NT2/D1 (cell line): ENCODE results near the gene ACAD8.

ENCODE experiments used
- DNase-seq: peaks from one replicate; pipeline ENCODE4 v3.0.0-alpha.2; 2011; ENCODE audit warnings: low read depth, low spot score
- H3K27me3 ChIP-seq: 2 replicates; pipeline ENCODE4 v1.6.0; 2011; ENCODE audit warnings: mild to moderate bottlenecking; ENCODE audit not compliant: insufficient read length, insufficient read depth
- H3K36me3 ChIP-seq: 2 replicates; pipeline ENCODE4 v1.6.1; 2011; ENCODE audit warnings: mild to moderate bottlenecking, low read length, mixed read lengths; ENCODE audit not compliant: insufficient read depth, insufficient read length
- H3K4me1 ChIP-seq: 2 replicates; pipeline ENCODE4 v1.5.1; 2011; ENCODE audit not compliant: insufficient read depth, insufficient read length
- H3K4me3 ChIP-seq: 2 replicates; pipeline ENCODE4 v1.5.1; 2011; ENCODE audit warnings: low read depth; ENCODE audit not compliant: insufficient read length
- H3K9ac ChIP-seq: 2 replicates; pipeline ENCODE4 v1.6.0; 2011; ENCODE audit warnings: low read depth; ENCODE audit not compliant: insufficient read length
- H3K9me3 ChIP-seq: 2 replicates; pipeline ENCODE4 v1.5.1; 2011; ENCODE audit warnings: mild to moderate bottlenecking, low read length; ENCODE audit not compliant: insufficient read depth
- SUZ12 ChIP-seq: IDR thresholded peaks from 2 replicates; pipeline ENCODE4 v1.6.1; 2011; ENCODE audit not compliant: insufficient read length, insufficient read depth; ENCODE audit errors: extremely low read depth
- YY1 ChIP-seq: IDR thresholded peaks from 2 replicates; pipeline ENCODE4 v1.6.1; 2011; ENCODE audit not compliant: insufficient read length, insufficient read depth
- ZNF274 ChIP-seq: IDR thresholded peaks from 2 replicates; pipeline ENCODE4 v1.6.1; 2011; ENCODE audit warnings: mild to moderate bottlenecking, low read depth, low read length

The ACAD8 gene

DNA sequence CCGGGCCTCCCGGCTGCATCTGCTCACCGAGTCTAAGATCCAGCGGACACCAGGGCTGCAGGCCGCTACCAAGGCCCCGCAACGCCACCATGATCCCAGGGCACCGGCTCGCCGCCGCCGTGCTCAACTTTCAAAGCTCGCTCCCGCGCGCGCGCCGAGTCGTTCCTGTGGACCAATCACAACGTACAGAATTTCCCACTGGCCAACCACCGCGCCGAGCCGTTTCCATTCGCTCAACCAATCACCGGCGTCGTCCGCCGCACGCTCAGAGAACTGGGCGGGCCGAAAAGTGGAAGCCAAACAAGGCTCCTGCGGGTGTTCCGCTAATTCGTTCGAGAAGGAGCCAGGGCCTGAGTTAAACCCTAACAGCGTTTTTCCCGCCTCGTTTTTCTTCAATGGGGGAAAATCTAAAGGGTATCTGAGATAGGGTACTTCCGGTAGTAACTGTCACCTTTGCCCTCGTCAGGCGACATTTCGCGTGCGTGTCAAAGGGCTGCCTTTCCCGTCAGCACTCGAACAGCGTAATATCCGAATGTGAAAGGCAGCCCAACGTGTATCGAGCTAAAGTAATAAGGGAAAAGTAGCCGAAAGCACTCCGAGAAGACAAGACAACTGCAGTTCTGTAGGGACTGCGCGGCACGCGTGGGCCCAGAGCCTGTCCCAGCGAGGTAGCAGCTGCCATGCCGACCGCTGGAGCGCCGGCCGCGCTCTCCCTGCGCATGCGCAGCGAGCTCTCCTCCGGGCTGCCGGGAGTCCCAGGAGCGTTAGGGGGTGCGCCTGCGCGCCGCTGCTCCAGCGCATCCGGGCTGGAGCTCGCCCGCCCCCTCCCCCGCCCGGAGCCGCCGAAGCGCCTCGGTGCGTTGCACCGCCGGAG, 29.3 kb upstream of the ACAD8 start, which contains the start of the genes NCAPD3 and VPS26B:
Gene NCAPD3, minus strand, starts transcription at position 132 of the 874 bp plus-strand sequence. Its CDS starts 41 bp downstream, at position 91.
Gene VPS26B, plus strand, starts transcription at position 836 of the 874 bp plus-strand sequence. CDS start 452 bp downstream, outside the sequence.
- H3K27me3 ChIP-seq = peaks cover 20% of the 10 kb centered on the region
- H3K9ac ChIP-seq = peak within 1 kb of the TSS; percentile 92
- peaks cover 29% of the 10 kb centered on the region for H3K36me3 ChIP-seq
- H3K4me1 ChIP-seq = no peaks in the 10 kb centered on the region
- H3K4me3 ChIP-seq = peak within 1 kb of the TSS; percentile 87
- TF ChIP-seq SUZ12 = no peak
- TF ChIP-seq YY1 = peak; percentile 25
- DNase-seq = peak; percentile 93
- no peaks in the 10 kb centered on the region for H3K9me3 ChIP-seq

DNA sequence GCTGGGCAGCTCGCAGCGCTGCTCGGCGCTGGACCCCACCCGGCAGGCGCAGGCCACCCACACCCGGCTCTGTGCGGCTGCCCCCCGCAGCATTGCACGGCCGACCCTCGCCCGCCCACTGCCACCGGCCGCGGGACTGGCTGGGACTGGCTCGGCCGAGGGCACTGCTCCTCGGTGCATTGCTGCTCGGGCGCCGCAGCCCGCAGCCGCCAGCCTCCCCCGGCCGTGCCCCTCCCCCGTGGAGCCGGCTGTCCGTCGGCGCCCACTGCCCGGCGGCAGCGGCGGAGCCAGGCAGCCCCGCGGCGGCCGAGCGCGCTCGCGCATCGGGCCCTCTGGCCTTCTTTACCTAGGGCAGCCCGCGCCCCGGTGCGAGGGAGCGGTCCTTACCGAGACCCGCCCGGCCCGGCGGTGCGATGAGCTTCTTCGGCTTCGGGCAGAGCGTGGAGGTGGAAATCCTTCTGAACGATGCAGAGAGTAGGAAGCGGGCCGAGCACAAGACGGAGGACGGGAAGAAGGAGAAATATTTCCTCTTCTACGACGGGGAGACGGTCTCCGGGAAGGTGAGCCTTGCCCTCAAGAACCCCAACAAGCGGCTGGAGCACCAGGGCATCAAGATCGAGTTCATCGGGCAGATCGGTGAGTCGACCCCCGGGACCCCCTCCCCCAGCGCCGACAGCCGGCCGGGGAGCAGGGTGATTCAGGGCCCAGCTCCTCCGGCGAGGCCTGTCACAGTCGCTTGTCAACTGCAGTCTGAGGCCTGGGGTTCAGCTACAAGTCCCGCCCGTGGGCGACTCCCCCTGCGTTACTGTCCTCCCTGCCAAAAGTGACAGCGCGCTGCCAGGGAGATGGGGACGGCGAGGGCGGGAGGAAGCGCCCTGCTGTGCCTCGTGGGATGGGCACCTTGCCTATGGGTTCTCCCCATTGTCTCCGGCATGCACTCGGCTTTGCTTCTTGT, 28.4 kb upstream of the ACAD8 start:
- TF ChIP-seq YY1 (no peak), SUZ12 (no peak), ZNF274 (no peak)
- H3K4me3 ChIP-seq = peak overlapping the region; percentile 87
- H3K9me3 ChIP-seq = no peaks in the 10 kb centered on the region
- H3K4me1 ChIP-seq = no peaks in the 10 kb centered on the region
- H3K9ac ChIP-seq = peak overlapping the region; percentile 82
- H3K36me3 ChIP-seq = peaks cover 20% of the 10 kb centered on the region
- no peak for DNase-seq
- peaks cover 20% of the 10 kb centered on the region for H3K27me3 ChIP-seq

GRCh38 chr11:134226806-134227325, 26.5 kb upstream of the ACAD8 start:
- H3K9me3 ChIP-seq = no peaks in the 10 kb centered on the region
- peaks cover 12% of the 10 kb centered on the region for H3K36me3 ChIP-seq
- H3K9ac ChIP-seq = no peak overlapping the region
- H3K27me3 ChIP-seq = peaks cover 20% of the 10 kb centered on the region
- no peaks in the 10 kb centered on the region for H3K4me1 ChIP-seq
- TF ChIP-seq SUZ12 (no peak), ZNF274 (no peak), YY1 (no peak)
- H3K4me3 ChIP-seq = no peak overlapping the region
- no peak for DNase-seq

DNA sequence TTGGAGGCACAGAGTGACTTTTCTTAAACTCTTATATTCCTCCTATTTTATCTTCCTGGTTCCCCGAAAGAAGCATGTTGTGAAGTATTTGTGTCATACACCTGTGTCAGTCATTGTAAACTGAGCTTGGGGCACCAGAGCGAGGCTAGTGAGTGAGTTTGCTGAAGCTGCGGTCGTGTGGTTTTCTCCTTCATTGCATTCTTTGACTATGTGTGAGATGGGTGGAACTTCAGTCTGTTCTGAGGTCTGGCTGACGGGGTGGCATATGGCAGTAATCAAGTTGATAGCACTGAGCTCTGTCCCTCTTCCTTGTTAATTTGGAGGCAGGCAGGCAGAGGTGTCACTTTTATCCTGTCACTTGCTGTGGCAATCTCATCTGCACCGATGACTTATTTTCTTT, 24.7 kb upstream of the ACAD8 start:
- peaks cover 20% of the 10 kb centered on the region for H3K27me3 ChIP-seq
- H3K9ac ChIP-seq = no peak overlapping the region
- no peak overlapping the region for H3K4me3 ChIP-seq
- no peak for TF ChIP-seq SUZ12
- no peak for TF ChIP-seq YY1
- TF ChIP-seq ZNF274 = no peak
- H3K36me3 ChIP-seq = peaks cover 3% of the 10 kb centered on the region
- peaks cover 1% of the 10 kb centered on the region for H3K4me1 ChIP-seq
- H3K9me3 ChIP-seq = no peaks in the 10 kb centered on the region
- DNase-seq = no peak

- TF ChIP-seq SUZ12 (no peak), ZNF274 (no peak), YY1 (no peak)
Measured at GRCh38 chr11:134229126-134229790, 24.1 kb upstream of the ACAD8 start.

GRCh38 chr11:134230339-134230738, 23.0 kb upstream of the ACAD8 start:
- H3K36me3 ChIP-seq = peaks cover 6% of the 10 kb centered on the region
- H3K4me1 ChIP-seq = peaks cover 1% of the 10 kb centered on the region
- no peak overlapping the region for H3K9ac ChIP-seq
- DNase-seq = no peak
- no peaks in the 10 kb centered on the region for H3K9me3 ChIP-seq
- no peak for TF ChIP-seq YY1
- TF ChIP-seq SUZ12 = no peak
- no peak for TF ChIP-seq ZNF274
- peaks cover 16% of the 10 kb centered on the region for H3K27me3 ChIP-seq
- no peak overlapping the region for H3K4me3 ChIP-seq

More at GRCh38 chr11:134229126-134229790, 24.1 kb upstream of the ACAD8 start:
- peaks cover 1% of the 10 kb centered on the region for H3K4me1 ChIP-seq
- H3K9ac ChIP-seq = no peak overlapping the region
- H3K27me3 ChIP-seq = peaks cover 20% of the 10 kb centered on the region
- no peak overlapping the region for H3K4me3 ChIP-seq
- H3K9me3 ChIP-seq = no peaks in the 10 kb centered on the region
- H3K36me3 ChIP-seq = peaks cover 3% of the 10 kb centered on the region
- DNase-seq = no peak
